ENCODE measurements around the gene PITPNB.

Gene PITPNB

DNA sequence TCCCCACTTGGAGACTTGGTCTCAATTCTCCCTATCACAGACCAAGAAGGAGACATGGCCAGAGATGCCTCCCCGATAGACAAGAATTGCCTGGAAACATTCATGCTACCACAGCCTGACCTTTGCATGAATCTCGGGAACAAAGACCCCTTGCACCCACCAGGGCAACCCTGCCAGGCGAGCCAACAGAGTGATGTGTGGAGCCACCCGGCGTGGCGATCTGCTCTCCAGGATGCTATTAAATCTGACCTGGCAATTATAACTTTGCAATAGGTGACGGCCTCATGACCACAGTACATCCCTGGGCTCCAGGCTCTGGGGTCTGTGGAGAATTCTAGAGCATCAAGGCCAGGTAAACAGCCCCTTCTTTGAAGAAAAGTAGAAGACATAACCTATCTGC lies 86.5 kb downstream of the PITPNB start:
- DNase-seq (ENCODE audit: low read depth), result no peak

GRCh38 chr22:27829620-27830019 lies 89.4 kb downstream of the PITPNB start:
- no peak for DNase-seq (ENCODE audit: low read depth)

DNA sequence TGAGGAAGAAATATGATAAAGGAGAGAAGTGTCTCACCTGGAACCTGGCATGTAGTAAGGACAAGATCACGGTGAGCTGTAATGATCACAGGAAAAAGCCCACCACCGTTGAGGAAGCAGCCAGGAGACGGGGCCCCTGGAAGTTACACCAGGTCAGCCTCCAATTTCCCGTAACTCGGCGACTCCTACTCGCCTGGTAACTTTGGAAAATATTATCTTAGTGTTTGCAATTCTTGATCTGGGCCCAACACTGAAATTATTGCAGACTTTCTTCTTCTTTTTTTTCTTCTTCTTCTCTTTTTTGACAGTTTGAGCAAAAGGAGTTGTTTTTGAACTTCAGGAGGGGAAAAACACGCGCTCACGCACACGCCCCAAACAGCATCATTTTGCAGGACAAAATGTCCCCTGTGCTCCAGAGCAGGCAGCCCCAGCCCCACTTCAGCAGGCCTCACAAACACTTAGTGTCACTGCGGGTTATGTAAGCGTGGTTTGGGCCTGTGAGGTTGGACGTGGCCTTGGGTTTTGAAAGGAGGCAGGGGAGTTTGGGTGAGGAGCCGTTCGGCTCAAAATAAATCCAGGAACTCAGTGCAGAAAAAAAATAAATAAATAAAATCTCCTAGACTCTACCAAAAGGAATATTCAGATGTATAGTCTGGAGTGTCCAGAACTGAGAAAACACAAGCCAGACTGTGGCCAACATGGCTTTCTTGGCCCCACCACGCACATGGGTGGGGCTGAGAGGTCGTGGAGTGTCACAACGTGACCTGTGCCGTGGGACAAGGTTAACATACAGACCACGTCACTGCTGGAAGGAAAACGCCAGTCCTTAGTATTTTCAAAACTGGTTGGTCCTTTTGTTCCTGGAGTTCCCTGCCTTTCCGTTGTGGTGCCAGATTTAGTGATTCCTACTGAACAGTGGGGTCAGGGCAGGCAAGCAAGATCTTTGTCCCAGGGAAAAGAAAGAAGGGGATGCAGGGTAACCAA lies 91.2 kb downstream of the PITPNB start:
- no peak for DNase-seq (ENCODE audit: low read depth)

- no peak for DNase-seq (ENCODE audit: low read depth)
These were observed 93.9 kb downstream of the PITPNB start for GRCh38 chr22:27825174-27825573.

GRCh38 chr22:27823221-27823620 lies 95.8 kb downstream of the PITPNB start:
- DNase-seq (ENCODE audit: low read depth), result no peak

GRCh38 chr22:27820896-27821866 lies 97.9 kb downstream of the PITPNB start:
- no peak for DNase-seq (ENCODE audit: low read depth)

GRCh38 chr22:27816552-27816951 lies 102.5 kb downstream of the PITPNB start:
- no peak for DNase-seq (ENCODE audit: low read depth)

DNA sequence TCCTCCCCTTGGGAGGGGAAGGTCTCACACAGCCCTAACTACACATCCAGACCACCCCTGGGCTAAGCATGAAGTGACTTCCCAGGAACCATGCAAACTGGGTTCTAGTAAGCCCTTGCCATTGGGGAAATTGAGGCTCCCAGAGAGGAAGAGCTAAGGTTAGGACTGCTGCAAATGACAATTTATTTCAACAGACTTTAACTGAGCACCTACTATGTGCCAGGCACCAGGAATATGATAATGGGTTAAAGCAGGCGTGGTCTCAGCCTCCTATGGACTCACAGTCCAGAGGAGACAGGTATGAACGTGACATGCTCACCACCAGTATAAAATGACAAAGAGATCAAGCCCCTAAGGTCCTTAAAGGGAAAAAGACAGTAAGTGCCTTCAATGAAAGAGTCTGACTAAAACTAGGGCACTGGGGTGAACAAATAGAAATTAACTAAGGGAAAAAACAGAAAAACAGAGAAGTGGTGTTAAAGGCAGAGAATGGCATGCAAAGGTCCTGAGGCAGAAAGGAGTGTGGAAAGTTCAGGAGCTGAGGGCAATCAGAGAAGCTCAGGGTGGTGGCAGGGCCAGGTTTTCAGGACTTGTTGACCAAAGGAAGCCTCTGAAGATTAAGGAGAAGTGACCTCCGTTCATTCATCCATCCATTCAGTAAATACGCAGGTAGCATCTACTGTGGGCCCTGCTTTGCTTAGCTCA lies 103.1 kb downstream of the PITPNB start:
- no peak for DNase-seq (ENCODE audit: low read depth)

- no peak for DNase-seq (ENCODE audit: low read depth)
These were observed 104.1 kb downstream of the PITPNB start for GRCh38 chr22:27814993-27815392.

DNA sequence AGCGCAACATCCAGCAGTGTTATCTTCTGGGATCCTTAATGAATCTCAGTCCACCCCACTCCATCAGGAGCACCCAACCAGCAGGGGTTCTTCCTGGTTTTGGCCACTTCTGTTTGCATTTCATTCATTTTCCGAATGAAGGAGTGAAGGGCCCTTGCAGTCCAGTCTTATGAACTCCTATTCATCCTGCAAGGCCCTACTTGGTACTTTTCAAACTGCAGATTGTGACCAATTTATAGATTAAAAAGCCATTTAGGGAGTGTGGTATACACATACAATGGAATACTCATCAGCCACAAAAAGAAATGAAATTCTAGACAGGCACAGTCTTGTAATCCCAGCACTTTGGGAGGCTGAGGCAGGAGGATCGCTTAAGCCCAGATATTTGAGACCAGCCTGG lies 107.3 kb downstream of the PITPNB start:
- DNase-seq (ENCODE audit: low read depth), result no peak

DNA sequence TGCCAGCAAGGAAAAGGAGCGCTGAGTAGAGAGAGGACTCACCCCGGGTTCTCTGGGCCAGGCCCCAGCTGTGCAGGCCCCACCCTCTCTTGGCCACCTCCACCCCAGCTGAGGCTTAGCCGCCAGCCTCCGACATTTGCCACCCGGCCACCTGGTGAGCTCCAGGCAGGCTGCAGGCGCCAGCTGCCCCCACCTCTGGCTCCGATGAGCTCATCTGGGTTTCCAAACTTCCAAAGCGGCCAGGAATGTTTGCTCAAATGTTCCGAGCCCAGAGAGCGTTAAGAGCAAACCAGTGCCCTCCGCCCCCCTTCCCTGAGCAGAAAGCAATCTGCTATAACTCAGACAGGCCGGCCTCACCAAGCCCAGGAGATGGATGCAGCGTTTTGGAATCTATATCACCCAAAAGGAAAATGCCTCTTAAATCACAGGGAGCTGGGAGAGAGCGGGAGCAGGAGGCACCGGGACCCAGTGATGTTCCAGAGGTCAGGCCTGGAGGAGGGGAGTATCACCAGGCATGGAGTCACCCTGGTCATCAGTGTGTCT lies 108.4 kb downstream of the PITPNB start:
- peak; percentile 59 for DNase-seq (ENCODE audit: low read depth)

GRCh38 chr22:27809700-27810608 lies 109.1 kb downstream of the PITPNB start:
- no peak for DNase-seq (ENCODE audit: low read depth)

- no peak for DNase-seq (ENCODE audit: low read depth)
These were observed 109.8 kb downstream of the PITPNB start for GRCh38 chr22:27809226-27809603.

GRCh38 chr22:27808451-27809225 lies 110.4 kb downstream of the PITPNB start:
- DNase-seq (ENCODE audit: low read depth), result no peak

DNA sequence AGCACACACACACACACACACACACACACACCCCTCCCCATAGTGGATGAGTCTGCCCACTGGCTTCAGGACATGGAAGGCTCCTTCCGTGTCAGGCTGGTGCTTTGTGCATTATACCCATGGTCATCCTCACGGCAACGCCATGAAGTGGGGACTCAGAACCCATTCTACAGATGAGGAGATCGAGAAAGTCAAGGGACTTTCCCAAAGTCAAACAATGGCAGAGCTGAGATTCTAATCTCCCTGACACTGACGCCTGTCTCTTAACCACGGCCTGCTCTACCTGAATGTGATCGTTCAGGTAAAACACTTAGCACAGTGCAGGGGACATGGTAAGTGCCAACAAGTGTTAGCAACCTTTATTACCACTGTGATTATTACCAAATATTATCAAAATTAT lies 113.2 kb downstream of the PITPNB start:
- no peak for DNase-seq (ENCODE audit: low read depth)

GRCh38 chr22:27804470-27805297 lies 114.4 kb downstream of the PITPNB start:
- DNase-seq (ENCODE audit: low read depth), result peak; percentile 59

DNA sequence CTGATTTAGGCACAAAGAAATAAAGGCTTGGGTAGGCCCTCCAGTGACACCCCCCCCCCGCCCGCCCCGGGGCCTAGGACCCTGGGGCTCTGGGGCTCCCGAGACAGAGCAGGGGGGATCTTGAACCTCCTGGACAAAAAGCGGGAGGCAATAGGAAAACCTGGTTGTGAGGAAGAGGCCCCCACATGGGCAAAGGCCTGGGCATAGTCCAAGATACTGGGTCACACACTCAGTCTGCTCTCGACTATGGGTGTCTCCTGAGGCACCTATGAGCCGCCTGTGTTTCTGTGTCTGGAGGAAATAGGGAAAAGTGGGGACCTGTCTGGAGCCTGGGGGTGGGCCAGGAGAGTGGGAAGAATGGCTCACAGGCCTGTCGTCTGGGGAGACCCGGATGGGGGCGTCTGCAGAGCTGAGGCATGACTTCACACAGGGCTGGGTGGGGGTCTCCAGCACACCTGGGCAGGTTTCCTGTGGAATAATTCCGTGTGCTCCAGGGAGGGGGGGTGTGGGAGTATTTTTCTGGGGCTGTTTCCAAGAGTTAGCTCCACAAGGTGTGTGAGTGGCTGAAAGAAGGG lies 115.1 kb downstream of the PITPNB start:
- no peak for DNase-seq (ENCODE audit: low read depth)

DNA sequence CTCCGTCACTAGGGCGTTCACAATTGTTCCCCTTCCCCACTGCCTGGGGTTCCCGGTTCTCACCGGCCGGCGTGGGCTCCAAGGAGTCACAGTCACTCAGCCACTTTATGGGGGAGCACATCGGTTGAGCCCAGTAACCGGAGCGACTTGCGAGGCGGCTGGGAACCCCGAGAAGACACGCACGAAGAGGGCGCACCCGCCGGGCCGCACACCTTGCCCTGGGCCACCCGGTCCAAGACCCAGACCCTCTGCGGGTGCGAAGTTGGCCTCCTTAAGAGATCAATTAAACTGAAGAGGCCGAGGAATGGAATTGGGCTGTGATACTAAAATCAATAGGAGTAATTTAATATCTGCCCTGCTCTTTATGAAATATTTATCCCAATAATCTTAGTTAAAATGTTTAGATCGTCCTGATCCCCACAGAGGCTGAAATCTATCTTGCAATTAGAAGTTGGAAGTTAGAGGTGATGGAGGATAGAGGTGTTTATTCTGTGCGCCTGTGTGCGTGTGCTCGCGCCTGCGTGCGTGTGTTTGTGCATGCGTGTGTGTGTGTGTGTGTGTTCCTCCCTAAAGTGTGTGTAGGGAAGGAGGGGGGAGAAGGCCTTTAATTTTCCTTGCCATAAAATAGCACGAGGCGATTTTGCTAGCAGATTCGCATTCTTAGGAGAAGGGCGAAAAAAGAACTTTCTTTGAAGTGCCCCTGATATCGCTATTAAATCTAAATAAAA lies 116.5 kb downstream of the PITPNB start:
- no peak for DNase-seq (ENCODE audit: low read depth)

Data from amniotic epithelial cell (primary cell).